Measurements from ENCODE around the gene PVR.
"Not testable (repeated sequence)": the region's sequence is repeated elsewhere in the genome, so short reads cannot be mapped to it uniquely, and the experiment has no call there.

Gene PVR

GRCh38 chr19:44704982-44705381, 61.3 kb downstream of the PVR start:
- TF ChIP-seq TARDBP (IDR thresholded peaks at IDR 0.05) (no peak), SP1 (IDR thresholded peaks at IDR 0.05) (no peak), LEF1 (IDR thresholded peaks at IDR 0.05; ENCODE audit: borderline replicate concordance) (no peak), L3MBTL2 (conservative IDR thresholded peaks at IDR 0.05) (no peak), PKNOX1 (IDR thresholded peaks at IDR 0.05) (no peak), HDGF (IDR thresholded peaks at IDR 0.05; ENCODE audit: borderline replicate concordance) (no peak), FOXM1 (IDR thresholded peaks at IDR 0.05; ENCODE audit: borderline replicate concordance) (no peak), NFRKB (IDR thresholded peaks at IDR 0.05) (no peak), ZNF384 (IDR thresholded peaks at IDR 0.05) (no peak), ARNT (IDR thresholded peaks at IDR 0.05) (no peak), CTBP1 (IDR thresholded peaks at IDR 0.05; ENCODE audit: borderline replicate concordance) (no peak), SUZ12 (IDR thresholded peaks at IDR 0.05) (no peak), BHLHE40 (IDR thresholded peaks at IDR 0.05; ENCODE audit: borderline replicate concordance) (no peak), ELF4 (IDR thresholded peaks at IDR 0.05) (no peak), FOXA1 (IDR thresholded peaks at IDR 0.05) (no peak), FOXK2 (IDR thresholded peaks at IDR 0.05) (no peak)
- POLR2A ChIA-PET: no interaction called here
- DNase-seq (ENCODE audit: extremely low spot score): no peak
- CTCF ChIA-PET: no interaction called here

GRCh38 chr19:44705502-44706010, 61.8 kb downstream of the PVR start:
- TF ChIP-seq HDGF (IDR thresholded peaks at IDR 0.05; ENCODE audit: borderline replicate concordance) (no peak), BHLHE40 (IDR thresholded peaks at IDR 0.05; ENCODE audit: borderline replicate concordance) (no peak), ARNT (IDR thresholded peaks at IDR 0.05) (no peak), FOXA1 (IDR thresholded peaks at IDR 0.05) (no peak), FOXK2 (IDR thresholded peaks at IDR 0.05) (no peak), NFRKB (IDR thresholded peaks at IDR 0.05) (no peak), SP1 (IDR thresholded peaks at IDR 0.05) (no peak), L3MBTL2 (conservative IDR thresholded peaks at IDR 0.05) (no peak), ZNF384 (IDR thresholded peaks at IDR 0.05) (no peak), LEF1 (IDR thresholded peaks at IDR 0.05; ENCODE audit: borderline replicate concordance) (no peak), CTBP1 (IDR thresholded peaks at IDR 0.05; ENCODE audit: borderline replicate concordance) (no peak), TARDBP (IDR thresholded peaks at IDR 0.05) (no peak), FOXM1 (IDR thresholded peaks at IDR 0.05; ENCODE audit: borderline replicate concordance) (no peak), ELF4 (IDR thresholded peaks at IDR 0.05) (no peak), SUZ12 (IDR thresholded peaks at IDR 0.05) (no peak), PKNOX1 (IDR thresholded peaks at IDR 0.05) (no peak)
- ChIA-PET POLR2A (interaction anchor here (0.6 kb wide), 1 partner anchor 940 kb away, joined by 3 read pairs; no protein-coding TSS in a partner anchor), CTCF (interaction anchor here (0.9 to 1.1 kb wide), 2 partner anchors 18 to 65 kb away, joined by 3 to 5 read pairs; no protein-coding TSS in a partner anchor)
- DNase-seq (ENCODE audit: extremely low spot score): no peak

GRCh38 chr19:44706506-44707236, 63.0 kb downstream of the PVR start:
- ChIA-PET CTCF (interaction anchor here (0.9 to 1.1 kb wide), 2 partner anchors 17 to 64 kb away, joined by 3 to 5 read pairs; no protein-coding TSS in a partner anchor), POLR2A (interaction anchor here (0.6 kb wide), 1 partner anchor 108 kb away, joined by 3 read pairs; no protein-coding TSS in a partner anchor)
- no peak for DNase-seq (ENCODE audit: extremely low spot score)
- TF ChIP-seq CTBP1 (IDR thresholded peaks at IDR 0.05; ENCODE audit: borderline replicate concordance) (no peak), FOXM1 (IDR thresholded peaks at IDR 0.05; ENCODE audit: borderline replicate concordance) (no peak), SP1 (IDR thresholded peaks at IDR 0.05) (no peak), ELF4 (IDR thresholded peaks at IDR 0.05) (no peak), ZNF384 (IDR thresholded peaks at IDR 0.05) (no peak), HDGF (IDR thresholded peaks at IDR 0.05; ENCODE audit: borderline replicate concordance) (no peak), FOXK2 (IDR thresholded peaks at IDR 0.05) (no peak), NFRKB (IDR thresholded peaks at IDR 0.05) (no peak), L3MBTL2 (conservative IDR thresholded peaks at IDR 0.05) (no peak), ARNT (IDR thresholded peaks at IDR 0.05) (no peak), TARDBP (IDR thresholded peaks at IDR 0.05) (no peak), PKNOX1 (IDR thresholded peaks at IDR 0.05) (no peak), FOXA1 (IDR thresholded peaks at IDR 0.05) (no peak)

GRCh38 chr19:44707794-44708193, 64.1 kb downstream of the PVR start:
- CTCF ChIA-PET: interaction anchor here (0.5 kb wide), 1 partner anchor 22 kb away, joined by 3 read pairs; no protein-coding TSS in a partner anchor
- TF ChIP-seq ZNF384 (IDR thresholded peaks at IDR 0.05): no peak
- no peak for TF ChIP-seq NFRKB (IDR thresholded peaks at IDR 0.05)
- no peak for TF ChIP-seq FOXK2 (IDR thresholded peaks at IDR 0.05)
- TF ChIP-seq ELF4 (IDR thresholded peaks at IDR 0.05): no peak
- TF ChIP-seq PKNOX1 (IDR thresholded peaks at IDR 0.05): no peak
- TF ChIP-seq TARDBP (IDR thresholded peaks at IDR 0.05): no peak
- no peak for TF ChIP-seq FOXA1 (IDR thresholded peaks at IDR 0.05)
- no peak for TF ChIP-seq CTBP1 (IDR thresholded peaks at IDR 0.05; ENCODE audit: borderline replicate concordance)
- DNase-seq (ENCODE audit: extremely low spot score): no peak
- POLR2A ChIA-PET: no interaction called here

- TF ChIP-seq TARDBP (IDR thresholded peaks at IDR 0.05) (no peak), PKNOX1 (IDR thresholded peaks at IDR 0.05) (no peak), CTBP1 (IDR thresholded peaks at IDR 0.05; ENCODE audit: borderline replicate concordance) (no peak), FOXK2 (IDR thresholded peaks at IDR 0.05) (no peak), HDGF (IDR thresholded peaks at IDR 0.05; ENCODE audit: borderline replicate concordance) (no peak), SP1 (IDR thresholded peaks at IDR 0.05) (no peak), ARNT (IDR thresholded peaks at IDR 0.05) (no peak), ELF4 (IDR thresholded peaks at IDR 0.05) (no peak), ZNF384 (IDR thresholded peaks at IDR 0.05) (no peak)
- ChIA-PET CTCF (interaction anchor here (1.0 kb wide), 1 partner anchor 15 kb away, joined by 4 read pairs; no protein-coding TSS in a partner anchor), POLR2A (no interaction called here)
- no peak for DNase-seq (ENCODE audit: extremely low spot score)
Observed at GRCh38 chr19:44708940-44709339, 65.2 kb downstream of the PVR start.

- CTCF ChIA-PET: interaction anchor here (0.6 to 1.0 kb wide), 2 partner anchors 14 to 201 kb away, joined by 3 to 4 read pairs; no protein-coding TSS in a partner anchor
- POLR2A ChIA-PET; DNase-seq (ENCODE audit: extremely low spot score): not testable (repeated sequence)
Observed at GRCh38 chr19:44709434-44710266, 65.9 kb downstream of the PVR start.
